DMS53 (cell line): ENCODE data around the gene BHMT2.
A peak's percentile ranks its signal among the peaks of the same experiment; 100 is the strongest.

Experiments
- DNase-seq: peaks from one replicate; lab custom pipeline; 2025; lab: John Stamatoyannopoulos, UW

Gene BHMT2

GRCh38 chr5:79062436-79062835, 7.1 kb upstream of the BHMT2 start:
- DNase-seq: no peak

- peak; percentile 78 for DNase-seq
Observed at GRCh38 chr5:79070350-79070667, 742 bp downstream of the BHMT2 start.

- peak; percentile 54 for DNase-seq
Observed at GRCh38 chr5:79074641-79075040, 5.1 kb downstream of the BHMT2 start.

GRCh38 chr5:79075646-79076426, 6.3 kb downstream of the BHMT2 start:
- DNase-seq: no peak

- no peak for DNase-seq
Observed at GRCh38 chr5:79076819-79077218, 7.3 kb downstream of the BHMT2 start.

GRCh38 chr5:79077680-79078365, 8.3 kb downstream of the BHMT2 start:
- no peak for DNase-seq

GRCh38 chr5:79080804-79081203, 11.2 kb downstream of the BHMT2 start:
- DNase-seq: no peak

- DNase-seq: no peak
Observed at GRCh38 chr5:79081779-79082178, 12.2 kb downstream of the BHMT2 start.

GRCh38 chr5:79086116-79086515, 16.5 kb downstream of the BHMT2 start:
- no peak for DNase-seq

- DNase-seq: no peak
Observed at GRCh38 chr5:79088507-79088906, 18.9 kb downstream of the BHMT2 start.

GRCh38 chr5:79091064-79091463, 21.5 kb downstream of the BHMT2 start:
- DNase-seq: no peak

- DNase-seq: peak; percentile 61
Observed at GRCh38 chr5:79093762-79094161, 24.2 kb downstream of the BHMT2 start.

GRCh38 chr5:79105868-79106267, 36.3 kb downstream of the BHMT2 start:
- DNase-seq: no peak

- DNase-seq: no peak
Observed at GRCh38 chr5:79107020-79107796, 37.6 kb downstream of the BHMT2 start.

GRCh38 chr5:79108086-79108485, 38.5 kb downstream of the BHMT2 start:
- DNase-seq: no peak

- DNase-seq: no peak
Observed at GRCh38 chr5:79108792-79109191, 39.2 kb downstream of the BHMT2 start.

- DNase-seq: peak; percentile 59
Observed at GRCh38 chr5:79109527-79110492, 40.2 kb downstream of the BHMT2 start.

- DNase-seq: no peak
Observed at GRCh38 chr5:79111387-79111959, 41.9 kb downstream of the BHMT2 start, which contains the start of gene BHMT. BHMT (plus strand) TSS chr5:79111809; CDS start chr5:79111886, 77 bp downstream.

- DNase-seq: no peak
Observed at GRCh38 chr5:79111960-79112702, 42.6 kb downstream of the BHMT2 start.

GRCh38 chr5:79112703-79113058, 43.1 kb downstream of the BHMT2 start:
- no peak for DNase-seq

GRCh38 chr5:79119486-79119885, 49.9 kb downstream of the BHMT2 start:
- no peak for DNase-seq
